ENCODE data around the gene CRB2.

Gene CRB2

DNA sequence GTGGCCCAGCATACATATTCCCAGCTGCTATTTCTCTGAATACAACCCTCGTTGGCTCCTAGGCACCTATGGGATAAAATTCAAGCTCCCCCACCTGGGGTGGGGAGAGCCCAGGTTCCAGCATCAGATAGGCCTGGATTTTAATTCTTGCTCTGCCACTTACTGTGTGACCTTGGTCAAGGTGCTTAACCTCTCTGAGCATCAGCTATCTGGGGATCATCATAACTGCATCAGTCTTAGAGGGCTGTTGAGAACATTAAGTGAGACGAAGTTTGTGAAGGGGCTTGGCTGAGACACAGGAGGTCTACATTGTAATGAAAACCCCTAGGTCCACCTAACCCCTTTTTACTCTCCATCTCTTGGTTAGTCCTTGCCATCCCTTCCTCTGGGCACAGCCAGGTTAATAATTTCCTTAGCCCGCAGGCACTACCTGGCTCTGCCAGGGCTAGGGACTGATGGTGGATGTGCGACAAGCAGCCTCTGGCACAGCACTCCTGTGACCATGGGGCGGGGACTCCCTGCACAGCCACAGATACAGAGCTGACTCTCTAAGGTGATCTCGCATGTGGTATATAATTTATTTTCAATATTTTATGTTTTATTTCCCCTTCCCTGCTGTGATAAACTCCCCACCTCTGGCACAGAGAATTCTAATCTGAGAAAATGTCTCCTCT, 68.7 kb downstream of the CRB2 start:
- Histone ChIP-seq H3K9ac (ENCODE audit: low read length) (no peak overlapping the region), H3K9me3 (ENCODE audit: control insufficient read depth, low read depth, low read length) (no peaks in the 10 kb centered on the region), H3K36me3 (ENCODE audit: control insufficient read depth, low read depth, low read length) (no peaks in the 10 kb centered on the region), H3K4me1 (ENCODE audit: control insufficient read depth, low read depth, low read length) (peaks cover 17% of the 10 kb centered on the region), H3K27me3 (ENCODE audit: control insufficient read depth, insufficient read depth, low read length) (no peaks in the 10 kb centered on the region), H3K27ac (ENCODE audit: low read length) (no peak overlapping the region), H3K4me3 (ENCODE audit: low read length) (no peak overlapping the region)

DNA sequence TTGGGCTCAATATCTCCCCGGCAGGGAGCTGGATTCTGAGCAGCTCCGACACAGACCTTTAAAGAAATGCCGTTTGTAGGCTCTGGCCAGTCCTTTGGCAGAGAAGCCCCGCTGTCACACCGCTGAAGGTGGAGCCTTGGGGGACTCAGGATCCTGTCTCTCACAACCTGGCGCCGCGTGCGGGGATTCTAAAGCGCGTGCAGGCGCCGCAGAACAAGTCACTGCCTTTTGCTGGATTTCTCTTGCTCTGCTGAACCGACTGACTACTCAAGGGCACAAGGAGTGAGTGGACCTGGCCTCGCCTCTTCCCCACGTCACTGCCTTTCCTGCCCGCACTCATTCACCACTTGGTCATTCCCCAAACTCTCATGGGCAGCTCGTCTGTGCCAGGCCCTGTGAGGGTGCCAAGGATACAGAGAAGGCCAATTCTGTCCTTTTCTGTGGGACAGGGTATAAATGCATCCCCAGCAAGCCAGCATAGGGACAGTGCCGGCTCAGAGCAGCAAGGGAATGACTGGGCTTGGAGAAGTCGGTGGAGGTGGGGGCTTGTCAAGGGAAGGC, 69.3 kb downstream of the CRB2 start:
- Histone ChIP-seq H3K27ac (ENCODE audit: low read length) (no peak overlapping the region), H3K9ac (ENCODE audit: low read length) (no peak overlapping the region), H3K4me1 (ENCODE audit: control insufficient read depth, low read depth, low read length) (peaks cover 17% of the 10 kb centered on the region), H3K27me3 (ENCODE audit: control insufficient read depth, insufficient read depth, low read length) (no peaks in the 10 kb centered on the region), H3K36me3 (ENCODE audit: control insufficient read depth, low read depth, low read length) (no peaks in the 10 kb centered on the region), H3K9me3 (ENCODE audit: control insufficient read depth, low read depth, low read length) (no peaks in the 10 kb centered on the region), H3K4me3 (ENCODE audit: low read length) (no peak overlapping the region)

- Histone ChIP-seq H3K27ac (ENCODE audit: low read length) (no peak overlapping the region), H3K4me1 (ENCODE audit: control insufficient read depth, low read depth, low read length) (peaks cover 17% of the 10 kb centered on the region), H3K4me3 (ENCODE audit: low read length) (no peak overlapping the region), H3K36me3 (ENCODE audit: control insufficient read depth, low read depth, low read length) (no peaks in the 10 kb centered on the region), H3K9me3 (ENCODE audit: control insufficient read depth, low read depth, low read length) (no peaks in the 10 kb centered on the region), H3K9ac (ENCODE audit: low read length) (no peak overlapping the region), H3K27me3 (ENCODE audit: control insufficient read depth, insufficient read depth, low read length) (no peaks in the 10 kb centered on the region)
Observed at GRCh38 chr9:123425836-123426365, 69.9 kb downstream of the CRB2 start.

DNA sequence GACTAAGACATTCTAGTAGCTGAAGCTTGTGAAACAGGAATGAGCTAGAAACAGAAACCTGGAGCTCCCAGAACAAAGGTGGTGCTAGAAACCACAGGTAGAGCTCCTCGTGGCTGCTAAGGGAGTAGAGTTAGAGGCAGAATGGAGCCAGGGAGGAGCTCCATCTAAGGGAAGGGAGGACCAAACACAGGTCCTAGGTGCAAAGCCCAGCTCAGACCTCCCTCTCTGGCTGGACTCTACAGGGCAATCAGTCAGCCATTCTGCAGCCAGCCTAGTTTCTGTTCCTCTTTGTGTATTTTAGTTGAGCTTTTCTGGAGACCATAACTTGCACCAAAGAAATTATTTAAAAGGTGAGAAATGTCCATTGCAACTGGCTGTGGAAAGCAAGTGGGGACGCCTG, 70.4 kb downstream of the CRB2 start:
- Histone ChIP-seq H3K36me3 (ENCODE audit: control insufficient read depth, low read depth, low read length) (no peaks in the 10 kb centered on the region), H3K27ac (ENCODE audit: low read length) (no peak overlapping the region), H3K4me1 (ENCODE audit: control insufficient read depth, low read depth, low read length) (peaks cover 17% of the 10 kb centered on the region)

More for the DNA sequence above, 70.4 kb downstream of the CRB2 start:
- H3K4me3 ChIP-seq (ENCODE audit: low read length): no peak overlapping the region
- H3K27me3 ChIP-seq (ENCODE audit: control insufficient read depth, insufficient read depth, low read length): no peaks in the 10 kb centered on the region
- no peak overlapping the region for H3K9ac ChIP-seq (ENCODE audit: low read length)
- H3K9me3 ChIP-seq (ENCODE audit: control insufficient read depth, low read depth, low read length): no peaks in the 10 kb centered on the region
